ENCODE data around the gene LYVE1.

Gene LYVE1

GRCh38 chr11:10561947-10562346 lies 6.5 kb downstream of the LYVE1 start:
- in situ Hi-C loops (cut with HindIII; ENCODE audit: low sequenced_read_pairs) = no loop called here

- in situ Hi-C loops (cut with HindIII; ENCODE audit: low sequenced_read_pairs) = no loop called here
These were observed 7.2 kb downstream of the LYVE1 start for GRCh38 chr11:10561043-10561818.

GRCh38 chr11:10558288-10558687 lies 10.2 kb downstream of the LYVE1 start:
- in situ Hi-C loops (cut with HindIII; ENCODE audit: low sequenced_read_pairs) = no loop called here

- in situ Hi-C loops (cut with HindIII; ENCODE audit: low sequenced_read_pairs) = no loop called here
These were observed 11.9 kb downstream of the LYVE1 start for GRCh38 chr11:10556590-10556989.

GRCh38 chr11:10551845-10552352 lies 16.6 kb downstream of the LYVE1 start:
- in situ Hi-C loops (cut with HindIII; ENCODE audit: low sequenced_read_pairs) = no loop called here

- in situ Hi-C loops (cut with HindIII; ENCODE audit: low sequenced_read_pairs) = no loop called here
These were observed 17.2 kb downstream of the LYVE1 start for GRCh38 chr11:10551290-10551592.

- in situ Hi-C loops (cut with HindIII; ENCODE audit: low sequenced_read_pairs) = no loop called here
These were observed 17.8 kb downstream of the LYVE1 start for GRCh38 chr11:10550503-10551289.

GRCh38 chr11:10544491-10545465 lies 23.7 kb downstream of the LYVE1 start:
- in situ Hi-C loops (cut with HindIII; ENCODE audit: low sequenced_read_pairs) = no loop called here

GRCh38 chr11:10543782-10544181 lies 24.7 kb downstream of the LYVE1 start:
- in situ Hi-C loops (cut with HindIII; ENCODE audit: low sequenced_read_pairs) = no loop called here

GRCh38 chr11:10542776-10543175 lies 25.7 kb downstream of the LYVE1 start:
- in situ Hi-C loops (cut with HindIII; ENCODE audit: low sequenced_read_pairs) = no loop called here

- in situ Hi-C loops (cut with HindIII; ENCODE audit: low sequenced_read_pairs) = no loop called here
These were observed 26.9 kb downstream of the LYVE1 start for GRCh38 chr11:10541561-10541930.

- in situ Hi-C loops (cut with HindIII; ENCODE audit: low sequenced_read_pairs) = no loop called here
These were observed 27.4 kb downstream of the LYVE1 start, which contains the start of gene RNF141 for GRCh38 chr11:10540915-10541560. TSS of gene RNF141 (minus strand) at chr11:10541187. CDS start at chr11:10534158, 7,029 bp downstream.

- in situ Hi-C loops (cut with HindIII; ENCODE audit: low sequenced_read_pairs) = no loop called here
These were observed 27.9 kb downstream of the LYVE1 start for GRCh38 chr11:10540546-10540914.

GRCh38 chr11:10539339-10539738 lies 29.1 kb downstream of the LYVE1 start:
- in situ Hi-C loops (cut with HindIII; ENCODE audit: low sequenced_read_pairs) = no loop called here

- in situ Hi-C loops (cut with HindIII; ENCODE audit: low sequenced_read_pairs) = no loop called here
These were observed 29.5 kb downstream of the LYVE1 start for GRCh38 chr11:10538924-10539323.

GRCh38 chr11:10537600-10537999 lies 30.9 kb downstream of the LYVE1 start:
- in situ Hi-C loops (cut with HindIII; ENCODE audit: low sequenced_read_pairs) = no loop called here

- in situ Hi-C loops (cut with HindIII; ENCODE audit: low sequenced_read_pairs) = no loop called here
These were observed 34.1 kb downstream of the LYVE1 start for GRCh38 chr11:10534316-10534715.

GRCh38 chr11:10533323-10533722 lies 35.1 kb downstream of the LYVE1 start:
- in situ Hi-C loops (cut with HindIII; ENCODE audit: low sequenced_read_pairs) = no loop called here

- in situ Hi-C loops (cut with HindIII; ENCODE audit: low sequenced_read_pairs) = no loop called here
These were observed 35.9 kb downstream of the LYVE1 start for GRCh38 chr11:10532526-10532925.

GRCh38 chr11:10529279-10529678 lies 39.2 kb downstream of the LYVE1 start:
- in situ Hi-C loops (cut with HindIII; ENCODE audit: low sequenced_read_pairs) = no loop called here

- in situ Hi-C loops (cut with HindIII; ENCODE audit: low sequenced_read_pairs) = no loop called here
These were observed 40.3 kb downstream of the LYVE1 start for GRCh38 chr11:10528121-10528520.
